H1 (cell line): ENCODE measurements around the gene PANK3. TPM values are rescaled to one million over a fixed set of nuclear protein-coding genes. Genes with fewer than 3 reads are reported as not detected.

ENCODE experiments used
- CTCF ChIA-PET: fragments of 300-600 bp; sonication (Branson Sonifier 250); formaldehyde crosslinking; loops from one replicate; lab custom pipeline; 2021; ENCODE audit not compliant: partially characterized antibody; lab: Charles Lee
- POLR2A ChIA-PET: fragments of 300-600 bp; sonication (Branson Sonifier 250); formaldehyde crosslinking; loops from one replicate; lab custom pipeline; 2021; ENCODE audit warnings: inconsistent platforms; ENCODE audit not compliant: partially characterized antibody; lab: Charles Lee
- DNase-seq, 2 experiments: peaks; one replicate each; pipeline versions ENCODE4 v3.0.0 to v3.0.0-alpha.2; 2010 to 2022; ENCODE audit warnings: low spot score in 2 of 2, low read depth in 1 of 2, mixed read lengths in 1 of 2
- FAIRE-seq: peaks from 2 replicates; lab custom pipeline; 2011; peaks lifted over from hg19 to GRCh38; lab: Jason Lieb, UNC
- H2AFZ ChIP-seq: 2 replicates; pipeline ENCODE4 v1.8.1; 2012; ENCODE audit warnings: low read length, inconsistent platforms
- H2AK5ac ChIP-seq: 2 replicates; pipeline ENCODE4 v1.6.1; 2013; ENCODE audit warnings: low read depth, low read length
- H2BK120ac ChIP-seq: replicated peaks from 2 replicates; pipeline ENCODE3; 2013; ENCODE audit warnings: low read depth, low read length, inconsistent platforms
- H2BK12ac ChIP-seq: 2 replicates; pipeline ENCODE4 v1.6.1; 2013; ENCODE audit warnings: low read depth, low read length
- H2BK15ac ChIP-seq: 2 replicates; pipeline ENCODE4 v1.6.1; 2013; ENCODE audit warnings: low read length
- H2BK20ac ChIP-seq: 2 replicates; pipeline ENCODE4 v1.6.1; 2013; ENCODE audit warnings: low read length
- H2BK5ac ChIP-seq: 2 replicates; pipeline ENCODE4 v1.6.1; 2013; ENCODE audit warnings: low read depth, low read length
- H3K14ac ChIP-seq: 2 replicates; pipeline ENCODE4 v1.6.1; 2013; ENCODE audit warnings: inconsistent platforms; ENCODE audit not compliant: insufficient read length
- H3K18ac ChIP-seq: 2 replicates; pipeline ENCODE4 v1.6.1; 2013; ENCODE audit warnings: low read length; ENCODE audit errors: extremely low read depth
- H3K23ac ChIP-seq: 2 replicates; pipeline ENCODE4 v1.6.1; 2013; ENCODE audit warnings: inconsistent platforms; ENCODE audit not compliant: insufficient read length
- H3K23me2 ChIP-seq: 2 replicates; pipeline ENCODE4 v1.6.1; 2013; ENCODE audit warnings: low read depth, low read length
- H3K27ac ChIP-seq: 2 replicates; pipeline ENCODE4 v1.6.1; 2011; ENCODE audit warnings: low read depth, low read length, inconsistent platforms
- H3K27me3 ChIP-seq, 4 experiments: replicated peaks in 1 of 4; 1 replicate in 1 of 4; 2 replicates in 3 of 4; pipeline versions ENCODE4 v1.6.1 to v1.8.1; 2011 to 2013; ENCODE audit warnings: low read length in 3 of 4, mild to moderate bottlenecking in 3 of 4, inconsistent platforms in 2 of 4, mixed read lengths in 2 of 4, moderate library complexity in 1 of 4; ENCODE audit not compliant: control insufficient read depth in 3 of 4, insufficient read depth in 3 of 4; ENCODE audit errors: extremely low read depth in 1 of 4
- H3K36me3 ChIP-seq, 4 experiments: 2 replicates each; pipeline versions ENCODE4 v1.6.1 to v1.8.1; 2011 to 2013; ENCODE audit warnings: mild to moderate bottlenecking in 4 of 4, low read length in 3 of 4, moderate library complexity in 2 of 4, control low read depth in 1 of 4, inconsistent platforms in 1 of 4; ENCODE audit not compliant: insufficient read depth in 4 of 4, control insufficient read depth in 2 of 4
- H3K4ac ChIP-seq: replicated peaks from 2 replicates; pipeline ENCODE3; 2013; ENCODE audit warnings: low read length, low read depth, mixed read lengths, inconsistent platforms; ENCODE audit not compliant: insufficient read length
- H3K4me1 ChIP-seq, 4 experiments: replicated peaks in 1 of 4; 1 replicate in 1 of 4; 2 replicates in 3 of 4; pipeline versions ENCODE4 v1.6.1 to v1.8.1; 2011 to 2013; ENCODE audit warnings: low read length in 3 of 4, inconsistent platforms in 2 of 4, mixed read lengths in 1 of 4; ENCODE audit not compliant: insufficient read depth in 4 of 4, control insufficient read depth in 3 of 4
- H3K4me2 ChIP-seq, 2 experiments: 2 replicates each; pipeline versions ENCODE4 v1.6.1 to v1.8.1; 2011 to 2013; ENCODE audit warnings: low read depth in 2 of 2, low read length in 2 of 2, control low read depth in 1 of 2, inconsistent platforms in 1 of 2, mild to moderate bottlenecking in 1 of 2; ENCODE audit not compliant: insufficient read depth in 1 of 2
- H3K4me3 ChIP-seq, 4 experiments: fragments of 200-600, 300-600 bp in 1 of 4; sonication (generic), shearing (Covaris generic), sonication (Bioruptor Twin) in 1 of 4; 2 replicates each; pipeline versions ENCODE4 v1.5.1 to v1.8.1; 2011 to 2016; ENCODE audit warnings: low read length in 4 of 4, low read depth in 3 of 4, control low read depth in 2 of 4, inconsistent platforms in 2 of 4, mild to moderate bottlenecking in 2 of 4, mixed read lengths in 1 of 4, moderate library complexity in 1 of 4; ENCODE audit not compliant: insufficient read depth in 2 of 4; ENCODE audit errors: extremely low read depth in 1 of 4
- H3K56ac ChIP-seq: replicated peaks from 2 replicates; pipeline ENCODE3; 2013; ENCODE audit warnings: low read depth, mild to moderate bottlenecking, mixed read lengths, low read length, inconsistent platforms; ENCODE audit not compliant: insufficient read length
- H3K79me1 ChIP-seq: 2 replicates; pipeline ENCODE4 v1.6.1; 2013; ENCODE audit warnings: low read depth, low read length, control low read depth
- H3K79me2 ChIP-seq, 2 experiments: 2 replicates each; pipeline versions ENCODE4 v1.6.1 to v1.8.1; 2012 to 2013; ENCODE audit warnings: low read length in 2 of 2, mild to moderate bottlenecking in 2 of 2, inconsistent platforms in 1 of 2; ENCODE audit not compliant: insufficient read depth in 2 of 2, control insufficient read depth in 1 of 2
- H3K9ac ChIP-seq, 4 experiments: replicated peaks in 1 of 4; 1 replicate in 1 of 4; 2 replicates in 3 of 4; pipeline versions ENCODE4 v1.6.1 to v1.8.1; 2011 to 2013; ENCODE audit warnings: low read depth in 3 of 4, low read length in 3 of 4, control low read depth in 2 of 4, mild to moderate bottlenecking in 2 of 4, moderate library complexity in 2 of 4, inconsistent platforms in 1 of 4; ENCODE audit errors: extremely low read depth in 1 of 4
- H3K9me3 ChIP-seq, 2 experiments: 2 replicates each; pipeline versions ENCODE4 v1.6.1 to v1.8.1; 2012 to 2013; ENCODE audit warnings: mild to moderate bottlenecking in 2 of 2, moderate library complexity in 2 of 2, control low read depth in 1 of 2, inconsistent platforms in 1 of 2, low read depth in 1 of 2, low read length in 1 of 2, mixed read lengths in 1 of 2; ENCODE audit not compliant: insufficient read depth in 2 of 2
- H4K20me1 ChIP-seq, 2 experiments: replicated peaks in 1 of 2; 2 replicates each; pipeline versions ENCODE3 to v1.8.1; 2011 to 2013; ENCODE audit warnings: inconsistent platforms in 2 of 2, low read length in 2 of 2, mild to moderate bottlenecking in 1 of 2; ENCODE audit not compliant: insufficient read depth in 2 of 2, control insufficient read depth in 1 of 2
- H4K5ac ChIP-seq: 2 replicates; pipeline ENCODE4 v1.6.1; 2013; ENCODE audit warnings: low read length, low read depth, mixed read lengths, inconsistent platforms; ENCODE audit not compliant: insufficient read length
- H4K8ac ChIP-seq: 2 replicates; pipeline ENCODE4 v1.8.0; 2013; ENCODE audit warnings: mild to moderate bottlenecking, moderate library complexity, low read length, inconsistent platforms; ENCODE audit not compliant: insufficient read depth; ENCODE audit errors: extremely low read depth
- H4K91ac ChIP-seq: replicated peaks from 2 replicates; pipeline ENCODE3; 2013; ENCODE audit warnings: low read length, mixed read lengths, inconsistent platforms; ENCODE audit not compliant: insufficient read length
- KDM5A ChIP-seq: fragments of 200-600 bp; IDR thresholded peaks from 2 replicates; pipeline ENCODE4 v1.7.1; 2012; ENCODE audit warnings: mild to moderate bottlenecking, low read length, inconsistent platforms, mixed read lengths
- WGBS, 2 experiments: shearing (Covaris generic) in 1 of 2; methylation state at CpG; one replicate each; pipeline versions ENCODE4 v1.1.6 to v1.1.7; 2013 to 2015; ENCODE audit warnings: low lambda C conversion rate in 2 of 2, mixed read lengths in 2 of 2, inconsistent platforms in 1 of 2, low coverage in 1 of 2, missing lambda C conversion rate in 1 of 2; ENCODE audit not compliant: insufficient replicate concordance in 2 of 2, insufficient coverage in 1 of 2, insufficient read length in 1 of 2; ENCODE audit errors: extremely low coverage in 1 of 2, missing lambda C conversion rate in 1 of 2; 5-methylcytosine and 5-hydroxymethylcytosine counted together
- polyA plus RNA-seq, 7 experiments: library from polyadenylated mRNA; depleted of rRNA in 3 of 7; stranded (reverse) in 5 of 7; unstranded in 2 of 7; fragments of >200 nt in 5 of 7; fragments of 200-250 nt in 2 of 7; gene quantifications; 1 replicate in 5 of 7; 2 replicates in 1 of 7; 4 replicates in 1 of 7; pipeline versions ENCODE4 v1.2.1 to v1.2.3, GENCODE V29; 2011 to 2013; ENCODE audit warnings: missing spikeins in 2 of 7, mixed read lengths in 2 of 7
- total RNA-seq: library from RNA; stranded (reverse); fragmentation: NEBNext Ultra II Directional; extraction: Animal tissue kit (Norgen Biotek cat#: 25700); gene quantifications from 2 replicates; pipeline ENCODE4 v1.2.1, GENCODE V29; 2021

Gene PANK3
- total and polyA plus RNA-seq, 2 of the 8 experiments (the other 6 are each of a cell fraction or from before 2014, with no cell fraction given): 8.6 to 101 TPM

DNA sequence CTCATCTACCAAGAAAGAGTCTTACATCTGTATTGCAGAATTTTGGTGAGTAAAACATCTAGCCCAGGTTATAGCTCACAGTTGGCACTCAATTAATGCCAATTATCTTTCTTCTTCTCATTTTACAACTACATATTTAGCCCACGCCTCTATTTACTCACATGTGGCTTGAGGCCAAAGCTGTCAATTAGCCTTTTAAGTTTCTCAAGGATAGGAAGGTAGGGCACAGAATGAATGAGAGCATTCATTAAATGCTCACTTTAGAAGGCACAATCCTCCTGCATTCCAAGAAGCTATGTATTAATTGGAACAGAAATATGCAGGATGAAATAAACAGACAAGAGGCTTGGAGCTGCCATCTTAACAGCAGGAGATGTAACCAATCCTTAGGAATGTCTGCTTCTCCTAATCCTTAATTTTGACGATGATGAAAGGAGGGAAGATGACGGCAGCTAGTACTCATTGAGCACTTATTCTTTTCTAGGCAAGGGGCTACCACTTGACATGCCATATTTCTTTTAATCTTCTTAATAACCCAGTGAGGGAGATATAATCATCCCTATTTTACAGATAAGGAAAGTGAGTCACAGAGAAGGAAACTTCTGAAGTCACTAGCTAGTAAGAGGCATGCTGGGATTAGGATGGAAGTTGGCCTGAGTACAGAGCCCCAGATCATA is 30.8 kb upstream of the PANK3 start:
- no peak overlapping the region for H2AK5ac ChIP-seq
- H3K4me3 ChIP-seq: no peak overlapping the region
- no peaks in the 10 kb centered on the region for H3K79me1 ChIP-seq
- no peaks in the 10 kb centered on the region for H3K4me1 ChIP-seq
- no peak overlapping the region for H4K5ac ChIP-seq
- no peak for FAIRE-seq
- H3K4ac ChIP-seq: no peak overlapping the region
- no peak overlapping the region for H3K27ac ChIP-seq
- H2AFZ ChIP-seq: no peak overlapping the region
- H3K23ac ChIP-seq: no peak overlapping the region
- H3K36me3 ChIP-seq: no peaks in the 10 kb centered on the region
- no peak overlapping the region for H3K4me2 ChIP-seq
- no peak overlapping the region for H2BK12ac ChIP-seq
- no peak for DNase-seq
- no peak overlapping the region for H3K9ac ChIP-seq
- H3K18ac ChIP-seq: no peak overlapping the region
- POLR2A ChIA-PET: interaction anchor here (1.4 kb wide), 1 partner anchor 30 kb away, joined by 5 read pairs; no protein-coding TSS in a partner anchor
- H2BK5ac ChIP-seq: no peak overlapping the region
- no peak overlapping the region for H3K56ac ChIP-seq
- no peak overlapping the region for H2BK20ac ChIP-seq
- H3K27me3 ChIP-seq: no peaks in the 10 kb centered on the region
- TF ChIP-seq KDM5A: no peak
- no peaks in the 10 kb centered on the region for H3K23me2 ChIP-seq
- H3K14ac ChIP-seq: no peak overlapping the region
- no peak overlapping the region for H2BK15ac ChIP-seq
- no peaks in the 10 kb centered on the region for H3K79me2 ChIP-seq
- CTCF ChIA-PET: interaction anchor here (0.6 to 1.3 kb wide), 5 partner anchors 21 to 71 kb away, joined by 3 to 4 read pairs (median 3); no protein-coding TSS in a partner anchor
- no peaks in the 10 kb centered on the region for H4K20me1 ChIP-seq
- no peak overlapping the region for H2BK120ac ChIP-seq
- whole genome bisulfite sequencing, 2 experiments: 80% methylated on average over 3 of the region's 3 CpGs; no CpG with 5 or more reads in 1 of the 2 experiments
- H4K91ac ChIP-seq: no peak overlapping the region
- H4K8ac ChIP-seq: no peak overlapping the region
- H3K9me3 ChIP-seq: no peaks in the 10 kb centered on the region
